HG03558 (cell line): ENCODE measurements around the gene DYNC1LI2.

Experiments used
- ATAC-seq: cut with Tn5 transposase; IDR thresholded peaks from one replicate; pipeline ENCODE4 v1.9.1; 2021; ENCODE audit warnings: moderate number of reproducible peaks; ENCODE audit not compliant: unreplicated experiment; ENCODE audit errors: extremely low read depth

Gene DYNC1LI2

DNA sequence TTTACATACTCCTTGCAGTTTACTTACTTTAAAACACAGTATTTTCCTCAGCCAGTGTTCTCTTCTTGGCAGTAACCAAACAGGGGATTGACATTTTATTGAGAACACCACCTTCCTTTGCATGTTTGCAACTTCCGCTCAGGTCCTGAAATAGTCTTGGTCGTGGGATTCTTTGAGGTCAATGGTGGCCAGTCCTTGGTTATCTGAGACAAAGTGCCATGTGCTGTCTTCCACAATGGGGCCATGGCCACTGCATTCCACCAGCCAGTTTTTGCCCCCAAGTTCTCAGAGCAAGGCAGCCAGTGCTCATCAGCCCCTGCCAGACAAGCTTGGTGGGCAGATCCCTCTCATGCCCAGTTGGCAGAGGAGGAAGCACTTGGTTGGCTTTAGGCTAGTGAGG, 77.7 kb downstream of the DYNC1LI2 start:
- no peak for ATAC-seq
